GM12873 (cell line): ENCODE measurements around the gene RASGEF1C.

Source experiments
- TF ChIP-seq, protein P1 (sequence below): IDR thresholded peaks from 2 replicates; pipeline ENCODE4 v1.5.1; 2012; ENCODE audit warnings: low read depth, mild to moderate bottlenecking, moderate library complexity, low read length, control low read depth; ENCODE audit not compliant: insufficient read depth; ENCODE audit errors: missing control alignments

The RASGEF1C gene

DNA sequence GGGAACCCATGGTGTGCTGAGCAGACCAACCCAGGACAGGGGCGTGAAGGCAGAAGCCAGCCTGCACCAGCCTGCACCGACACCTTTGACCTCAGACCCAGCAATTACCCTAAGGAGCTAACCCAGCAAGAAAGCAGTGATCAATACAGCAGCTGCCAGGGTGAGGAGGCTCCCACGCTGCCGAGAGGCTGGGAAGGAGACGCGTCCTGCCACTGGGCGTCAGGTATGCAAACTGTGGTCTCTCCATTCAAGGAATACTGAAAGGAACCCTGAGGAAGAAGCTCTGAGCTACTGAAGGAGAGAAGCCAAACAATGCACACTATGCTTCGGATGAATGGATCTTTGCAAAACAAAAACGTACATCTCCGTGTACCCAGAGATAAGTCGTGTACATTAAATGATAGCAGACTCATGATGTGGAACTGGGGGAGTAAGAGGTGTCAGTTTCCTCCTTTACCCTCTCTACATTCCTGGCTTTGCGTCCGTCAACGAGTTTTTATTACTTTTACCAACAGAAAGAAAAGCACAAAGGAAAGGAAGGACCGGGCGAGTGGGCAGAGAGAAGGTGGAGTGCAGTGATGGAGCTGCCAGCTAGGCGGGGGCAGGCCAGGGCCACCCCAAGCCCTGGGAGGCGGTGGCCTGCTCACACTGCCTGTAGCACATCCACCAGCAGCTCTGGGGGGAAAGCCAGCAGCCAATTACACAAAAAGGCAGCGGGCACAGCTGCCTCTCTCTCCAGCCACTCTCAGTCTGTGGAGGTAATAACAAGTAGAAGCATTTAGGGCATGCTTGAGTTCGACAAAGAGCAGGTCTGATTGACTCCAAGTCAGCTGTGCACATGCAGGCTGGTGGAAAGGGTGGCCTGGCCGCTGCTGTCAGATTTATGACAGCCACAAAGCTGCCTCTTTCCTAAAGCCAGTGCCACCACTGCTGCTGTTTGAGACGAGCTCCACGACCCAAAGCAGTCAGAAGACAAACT lies 29.3 kb downstream of the RASGEF1C start:
- TF ChIP-seq, protein P1, sequence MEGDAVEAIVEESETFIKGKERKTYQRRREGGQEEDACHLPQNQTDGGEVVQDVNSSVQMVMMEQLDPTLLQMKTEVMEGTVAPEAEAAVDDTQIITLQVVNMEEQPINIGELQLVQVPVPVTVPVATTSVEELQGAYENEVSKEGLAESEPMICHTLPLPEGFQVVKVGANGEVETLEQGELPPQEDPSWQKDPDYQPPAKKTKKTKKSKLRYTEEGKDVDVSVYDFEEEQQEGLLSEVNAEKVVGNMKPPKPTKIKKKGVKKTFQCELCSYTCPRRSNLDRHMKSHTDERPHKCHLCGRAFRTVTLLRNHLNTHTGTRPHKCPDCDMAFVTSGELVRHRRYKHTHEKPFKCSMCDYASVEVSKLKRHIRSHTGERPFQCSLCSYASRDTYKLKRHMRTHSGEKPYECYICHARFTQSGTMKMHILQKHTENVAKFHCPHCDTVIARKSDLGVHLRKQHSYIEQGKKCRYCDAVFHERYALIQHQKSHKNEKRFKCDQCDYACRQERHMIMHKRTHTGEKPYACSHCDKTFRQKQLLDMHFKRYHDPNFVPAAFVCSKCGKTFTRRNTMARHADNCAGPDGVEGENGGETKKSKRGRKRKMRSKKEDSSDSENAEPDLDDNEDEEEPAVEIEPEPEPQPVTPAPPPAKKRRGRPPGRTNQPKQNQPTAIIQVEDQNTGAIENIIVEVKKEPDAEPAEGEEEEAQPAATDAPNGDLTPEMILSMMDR = no peak

DNA sequence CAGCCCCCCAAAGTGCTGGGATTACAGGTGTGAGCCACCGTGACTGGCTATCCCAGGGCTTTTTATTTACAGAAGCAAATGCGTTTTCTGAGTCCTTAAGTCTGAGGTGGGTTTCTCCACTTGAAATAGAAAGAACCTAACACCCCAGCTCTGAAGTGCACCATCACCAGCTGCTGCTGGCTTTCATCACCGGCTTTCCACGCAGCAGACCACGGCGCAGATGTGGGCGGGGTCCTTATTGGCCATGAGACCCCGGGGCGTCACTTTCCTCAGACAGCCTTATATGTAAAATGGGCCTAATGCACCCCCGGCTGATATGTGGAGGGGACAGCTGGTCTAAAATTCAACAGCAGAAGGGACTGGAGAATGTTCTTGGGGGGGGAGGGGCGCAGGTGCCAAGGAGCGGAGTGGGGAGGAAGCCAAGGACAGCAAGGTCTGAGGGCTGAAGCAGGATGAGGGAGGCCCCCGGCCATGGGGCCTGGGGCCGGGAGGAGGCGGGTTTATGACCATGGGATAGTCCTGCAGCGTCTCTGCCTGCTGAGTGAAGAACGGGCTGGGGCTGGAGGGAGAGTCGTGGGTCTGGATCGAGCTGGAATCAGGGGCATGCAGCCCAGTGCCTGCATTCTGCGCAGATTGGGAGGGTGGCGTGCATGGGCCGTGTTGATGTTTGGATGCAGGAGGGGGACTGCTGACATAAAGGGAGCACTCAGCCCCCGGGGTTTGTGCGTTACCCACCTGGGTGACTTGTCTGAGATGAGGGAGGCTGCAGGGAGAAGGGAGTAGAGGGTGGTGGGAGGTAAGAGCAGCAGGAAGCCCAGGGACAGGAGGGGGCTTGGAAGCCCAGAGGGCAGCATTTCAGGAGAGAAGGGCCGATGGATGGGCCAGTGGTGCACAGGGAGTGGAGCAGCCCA lies 30.2 kb downstream of the RASGEF1C start:
- TF ChIP-seq, protein P1 = no peak

DNA sequence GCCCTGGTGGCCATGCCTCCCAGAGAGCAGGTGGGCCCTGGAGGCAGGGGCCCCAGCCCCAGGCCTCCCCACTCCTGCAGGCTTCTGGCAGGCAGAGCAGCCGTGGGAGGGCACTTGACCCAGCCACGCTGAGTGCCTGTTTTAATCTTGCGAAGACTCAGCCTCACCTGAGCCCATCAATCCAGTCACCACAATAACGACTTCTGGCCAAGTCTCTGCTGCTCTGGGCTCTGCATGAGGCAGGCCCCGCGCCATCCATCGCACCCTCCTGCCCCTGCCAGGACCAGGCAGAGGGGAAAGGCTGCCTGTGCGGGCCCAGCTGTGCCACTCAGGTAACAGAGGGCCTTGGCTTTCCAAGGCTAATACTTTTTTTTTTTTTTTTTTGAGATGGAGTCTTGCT lies 32.8 kb downstream of the RASGEF1C start:
- TF ChIP-seq, protein P1 = no peak

DNA sequence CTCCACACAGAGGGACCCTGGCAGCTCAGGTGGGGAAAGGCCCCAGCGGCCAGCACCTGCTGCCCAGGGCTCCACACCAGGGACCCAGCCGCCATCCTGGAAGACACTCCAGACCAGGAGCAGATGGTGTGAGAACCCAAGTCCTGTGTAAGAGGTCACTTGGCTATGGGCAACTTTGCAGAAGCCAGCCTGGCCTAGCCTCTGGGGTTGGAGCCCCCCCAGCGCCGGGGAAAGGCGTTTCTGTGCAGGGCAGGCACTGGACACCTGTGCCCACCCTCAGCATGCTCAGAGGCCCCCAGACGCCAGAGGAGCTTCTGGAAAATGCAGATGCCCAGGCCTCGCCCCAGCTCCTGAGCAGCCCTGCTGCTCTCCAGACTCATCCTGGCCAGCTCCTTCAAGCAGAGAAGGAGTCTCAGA lies 34.0 kb downstream of the RASGEF1C start:
- TF ChIP-seq, protein P1 = no peak

DNA sequence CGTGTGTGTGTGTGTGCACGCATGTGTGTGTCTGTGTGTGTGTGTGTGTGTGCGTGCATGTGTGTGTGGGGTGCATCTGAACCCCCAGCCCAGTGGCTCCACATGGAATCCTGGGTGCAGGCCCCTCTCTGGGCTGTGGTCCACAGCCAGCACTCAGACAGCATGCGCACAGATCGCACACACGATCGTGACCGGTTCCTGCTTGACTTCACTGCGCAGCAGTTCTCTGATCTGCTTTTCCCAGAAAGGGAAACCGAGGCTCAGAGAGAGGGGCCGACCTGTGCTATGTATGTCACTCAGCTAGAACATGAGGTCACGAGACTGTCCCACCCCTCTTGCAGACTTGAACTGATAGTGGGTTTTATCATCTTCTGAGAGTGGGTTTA lies 34.4 kb downstream of the RASGEF1C start:
- TF ChIP-seq, protein P1 = no peak

DNA sequence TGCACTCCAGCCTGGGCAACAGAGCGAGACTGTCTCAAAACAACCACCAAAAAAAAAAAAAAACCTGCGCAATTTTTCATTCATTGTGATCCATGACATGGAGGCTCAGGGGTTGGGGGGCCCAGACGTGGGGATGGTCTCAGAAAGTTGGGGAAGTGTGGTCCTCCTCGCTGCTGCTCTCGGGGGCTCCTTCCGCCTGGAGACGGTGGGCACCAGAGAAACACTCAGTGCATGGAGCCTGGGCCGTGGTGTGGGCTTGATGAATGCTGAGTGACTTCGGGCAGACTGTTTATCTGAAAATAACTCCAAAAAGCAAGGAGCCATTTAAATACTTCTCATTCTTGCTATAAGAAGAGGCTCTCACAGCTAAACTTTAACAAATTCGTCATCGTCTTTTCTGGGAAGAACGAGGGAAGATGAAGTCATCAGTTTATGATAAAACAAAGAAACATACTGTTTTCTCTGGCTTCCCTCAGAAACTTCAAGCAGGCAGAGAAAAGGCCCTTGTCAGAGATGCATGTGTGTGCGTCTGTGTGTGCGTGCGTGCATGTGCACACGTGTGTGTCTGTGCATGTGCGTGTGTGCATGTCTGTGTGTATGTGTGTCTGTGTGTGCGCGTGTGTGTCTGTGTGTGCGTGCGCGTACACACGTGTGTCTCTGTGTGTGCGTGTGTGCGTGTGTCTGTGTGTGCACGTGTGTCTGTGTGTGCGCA lies 35.0 kb downstream of the RASGEF1C start:
- TF ChIP-seq, protein P1 = no peak
